Activated T-cell treated with anti-CD3 and anti-CD28 coated beads for 24 hours (primary cell): ENCODE data around the gene MYMK.

Source experiments
- DNase-seq: peaks from one replicate; pipeline ENCODE4 v3.0.0-alpha.2; 2020; ENCODE audit warnings: low read depth

MYMK gene

GRCh38 chr9:133518706-133519449 is 5.9 kb downstream of the MYMK start:
- DNase-seq: no peak

- no peak for DNase-seq
These were observed 6.6 kb downstream of the MYMK start for GRCh38 chr9:133518200-133518599.

- no peak for DNase-seq
These were observed 7.0 kb downstream of the MYMK start for GRCh38 chr9:133517711-133518110.

- no peak for DNase-seq
These were observed 7.8 kb downstream of the MYMK start for GRCh38 chr9:133516961-133517350.

DNA sequence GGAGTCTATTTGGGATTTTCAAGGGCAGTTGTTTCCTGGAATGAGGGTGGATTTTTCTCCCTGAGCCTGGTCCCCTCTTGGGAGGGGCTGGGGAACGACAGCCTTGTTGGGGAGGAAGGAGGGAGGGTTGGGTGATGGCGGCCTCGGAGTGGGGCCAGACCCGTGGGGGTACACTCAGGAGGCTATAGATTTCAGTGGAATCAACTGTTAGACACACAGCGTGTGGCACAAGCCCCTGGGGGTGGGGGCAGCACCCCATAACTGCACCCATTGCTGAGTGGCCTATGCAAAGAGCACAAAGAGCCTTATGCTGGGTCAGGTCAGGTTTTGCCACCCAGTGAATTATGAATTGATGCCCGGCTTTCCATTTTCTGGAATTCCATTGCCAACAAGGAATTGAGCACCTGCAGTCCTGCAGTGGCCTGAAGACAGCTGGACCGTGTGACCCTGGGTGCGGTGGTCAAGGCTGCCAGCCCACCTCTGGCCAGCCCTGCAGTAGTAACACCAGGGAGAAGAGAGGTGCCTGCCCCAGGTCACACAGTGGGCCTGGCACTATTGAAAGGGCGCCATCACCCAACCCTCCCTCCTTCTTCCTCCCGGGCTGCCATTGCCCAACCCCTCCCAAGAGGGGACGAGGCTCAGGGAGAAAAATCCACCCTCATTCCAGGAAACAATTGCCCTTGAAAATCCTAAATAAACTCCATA is 8.4 kb downstream of the MYMK start:
- no peak for DNase-seq

- DNase-seq: no peak
These were observed 9.0 kb downstream of the MYMK start for GRCh38 chr9:133515615-133516255.

DNA sequence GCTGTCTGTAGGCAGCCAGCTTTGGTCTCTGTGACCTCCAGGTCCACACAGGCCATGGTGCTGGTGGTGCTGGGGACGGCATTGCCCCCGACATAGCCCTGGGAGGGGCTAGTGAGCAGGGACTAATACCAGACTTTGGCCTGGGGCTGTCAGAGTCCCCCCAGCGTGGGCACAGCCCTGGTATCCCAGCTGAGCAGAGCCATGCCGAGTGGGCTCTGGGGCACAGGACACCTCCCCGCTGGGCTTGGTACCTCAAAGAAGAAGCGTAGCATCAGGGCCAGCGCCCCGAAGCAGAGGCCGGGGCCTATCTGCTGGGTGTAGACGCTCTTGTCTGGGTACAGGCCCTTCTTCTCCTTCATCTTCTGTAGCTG is 9.5 kb downstream of the MYMK start:
- no peak for DNase-seq

DNA sequence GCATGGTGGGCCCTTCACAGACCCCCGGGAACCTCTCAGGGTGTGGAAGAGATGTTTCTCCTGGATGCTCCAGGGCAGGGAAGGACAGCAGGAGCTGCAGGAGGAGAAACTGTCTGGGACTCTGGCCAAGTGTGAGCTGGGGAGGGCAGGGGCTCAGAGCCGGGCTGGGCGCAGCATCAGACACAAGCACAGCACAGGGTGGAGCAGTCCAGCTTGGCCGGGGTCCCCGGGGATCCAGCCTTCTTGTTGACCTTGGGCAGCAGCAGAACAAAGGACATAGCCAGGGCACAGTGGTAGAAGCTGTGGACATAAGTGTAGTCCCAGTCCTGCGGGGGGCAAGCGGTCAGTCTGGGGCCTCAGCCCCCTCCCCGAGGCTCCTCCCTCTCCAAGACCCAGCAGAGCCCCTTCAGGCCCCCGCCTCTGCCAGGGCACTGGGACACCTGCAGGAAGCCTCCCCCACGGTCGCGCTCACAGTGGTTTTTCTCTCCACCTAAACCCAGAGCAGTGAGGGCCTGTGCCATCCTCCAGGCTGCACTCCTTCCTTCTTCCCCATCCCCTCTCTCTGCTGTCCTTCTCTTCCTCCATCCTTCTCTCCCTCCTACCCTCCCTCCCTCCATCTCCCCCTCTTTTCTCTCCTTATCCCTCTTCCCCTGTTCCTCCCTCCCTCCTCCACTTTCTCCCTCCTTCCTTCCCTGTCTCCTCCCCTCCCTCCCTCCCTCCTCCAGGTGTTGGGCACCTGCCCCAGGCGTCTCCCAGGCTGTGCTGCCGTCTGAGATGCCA is 10.1 kb downstream of the MYMK start:
- no peak for DNase-seq

DNA sequence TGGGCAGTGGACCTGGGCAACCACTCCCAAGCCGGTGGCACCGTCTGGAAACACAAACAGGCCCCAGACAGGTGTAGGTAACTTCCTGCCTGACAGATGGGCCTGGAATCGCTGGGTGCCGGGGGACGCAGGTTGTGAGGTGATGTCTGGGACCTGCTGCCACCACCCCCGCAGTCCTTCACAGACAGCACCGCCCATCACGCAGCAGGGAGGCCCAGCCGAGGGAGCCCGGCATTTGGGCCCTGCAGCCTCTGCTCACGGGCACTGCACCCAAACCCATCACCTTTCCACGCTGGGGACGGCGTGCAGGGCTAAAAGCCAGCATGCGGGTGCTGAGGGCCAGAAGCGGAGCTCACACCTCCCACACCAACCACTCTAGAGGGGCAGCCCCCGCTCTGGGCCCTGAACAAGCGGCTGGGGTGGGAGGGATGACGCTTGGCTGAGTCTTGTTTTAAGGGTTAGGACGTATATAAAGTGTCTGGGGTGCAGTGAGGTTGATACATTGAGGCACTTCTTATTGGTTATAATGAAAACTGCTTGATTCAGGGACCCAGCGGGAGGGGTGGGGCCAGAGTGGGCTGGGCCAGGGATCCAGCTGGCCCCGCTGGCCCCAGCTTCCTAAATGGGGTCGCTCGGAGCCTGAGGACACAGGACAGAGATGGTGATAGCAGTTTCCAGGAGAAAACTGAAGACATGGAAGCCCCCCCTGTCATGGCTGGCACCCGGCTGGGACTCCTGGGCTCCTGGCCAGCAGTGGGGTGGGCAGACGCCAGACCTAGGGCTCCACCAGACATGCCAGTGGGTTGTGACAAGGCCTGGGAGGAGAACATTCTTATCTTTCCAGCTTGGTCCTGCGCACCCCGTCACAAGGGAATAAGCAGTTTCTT is 11.3 kb downstream of the MYMK start:
- no peak for DNase-seq

- no peak for DNase-seq
These were observed 12.2 kb downstream of the MYMK start for GRCh38 chr9:133512253-133513213.

- no peak for DNase-seq
These were observed 13.2 kb downstream of the MYMK start for GRCh38 chr9:133511607-133512006.

DNA sequence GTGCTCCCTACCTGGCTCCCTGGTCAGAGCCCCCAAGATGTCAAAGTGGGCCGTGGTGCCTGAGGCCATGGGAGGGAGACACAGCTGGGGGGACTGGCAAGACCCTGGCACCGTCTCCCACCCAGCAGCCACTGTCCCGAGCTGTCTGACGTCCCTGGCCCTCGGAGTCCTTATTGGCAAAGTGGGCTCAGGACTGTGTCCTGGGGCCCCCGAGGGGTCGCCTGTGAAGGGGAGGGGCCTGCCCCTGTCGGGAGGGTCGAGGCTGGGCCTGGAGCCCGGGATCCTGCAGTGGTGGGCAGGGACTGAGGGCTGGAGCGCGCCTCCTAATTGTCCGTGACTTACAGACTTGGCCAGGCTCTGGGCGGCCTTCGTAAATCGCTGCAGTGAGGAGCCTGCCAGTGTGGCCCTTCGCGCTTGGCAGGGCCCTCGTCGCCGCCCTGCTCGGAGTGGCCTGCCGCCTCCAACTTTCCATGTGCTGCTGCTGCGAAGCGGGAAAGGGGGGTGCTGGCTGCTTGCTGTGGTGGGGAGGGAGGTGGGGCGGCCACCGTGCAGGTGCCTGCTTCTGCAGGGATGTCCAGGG is 13.7 kb downstream of the MYMK start:
- no peak for DNase-seq

- no peak for DNase-seq
These were observed 15.3 kb downstream of the MYMK start for GRCh38 chr9:133509179-133510083.

DNA sequence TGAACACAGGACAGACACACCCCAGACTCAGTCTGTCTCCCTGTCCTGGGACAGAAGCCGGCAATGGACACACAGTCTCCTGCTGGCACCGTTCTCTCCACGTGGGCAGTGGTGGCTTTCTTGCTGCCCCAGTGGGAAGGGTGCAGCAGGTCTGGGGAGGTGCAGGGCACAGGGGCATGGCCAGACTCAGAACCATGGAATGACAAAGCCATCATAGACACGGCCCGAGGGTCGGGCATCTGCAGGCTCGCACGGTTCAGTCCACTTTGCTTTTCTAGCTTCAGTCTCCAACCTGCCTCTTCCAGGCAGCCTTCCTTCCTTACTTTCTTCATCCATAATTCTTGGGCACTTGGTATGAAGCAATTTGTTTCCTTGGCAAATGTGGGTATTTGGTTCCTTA is 16.7 kb downstream of the MYMK start:
- no peak for DNase-seq

GRCh38 chr9:133507246-133507965 is 17.4 kb downstream of the MYMK start:
- DNase-seq: no peak

DNA sequence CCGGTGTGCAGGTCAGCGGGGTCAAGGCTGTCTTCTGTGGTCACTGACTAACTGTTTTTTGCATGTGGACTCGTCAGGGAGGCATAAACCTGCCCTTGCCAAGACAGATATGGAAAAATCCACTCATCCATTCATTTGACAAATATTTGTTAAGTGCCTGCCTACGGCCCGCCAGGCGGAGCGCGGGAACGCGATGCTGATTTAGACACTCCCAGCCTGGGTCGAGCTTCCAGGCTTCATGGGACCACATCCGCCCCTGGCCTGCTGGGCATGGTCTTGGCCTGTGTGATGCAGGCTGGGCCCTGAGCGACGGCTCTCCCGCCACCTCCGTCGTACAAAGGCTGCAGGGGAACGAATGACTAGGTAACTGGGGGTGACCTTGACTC is 18.1 kb downstream of the MYMK start:
- DNase-seq: no peak

- no peak for DNase-seq
These were observed 18.7 kb downstream of the MYMK start for GRCh38 chr9:133505901-133506652.
